Measurements from ENCODE around the gene ADTRP.

- TF ChIP-seq POLR2AphosphoS5 (IDR thresholded peaks at IDR 0.05) (no peak), EP300 (IDR thresholded peaks at IDR 0.05; ENCODE audit: low read depth) (no peak)
Measured at GRCh38 chr6:11775791-11776409, 2.7 kb downstream of the ADTRP start.
